ENCODE results near the gene KCNJ14.

DNA sequence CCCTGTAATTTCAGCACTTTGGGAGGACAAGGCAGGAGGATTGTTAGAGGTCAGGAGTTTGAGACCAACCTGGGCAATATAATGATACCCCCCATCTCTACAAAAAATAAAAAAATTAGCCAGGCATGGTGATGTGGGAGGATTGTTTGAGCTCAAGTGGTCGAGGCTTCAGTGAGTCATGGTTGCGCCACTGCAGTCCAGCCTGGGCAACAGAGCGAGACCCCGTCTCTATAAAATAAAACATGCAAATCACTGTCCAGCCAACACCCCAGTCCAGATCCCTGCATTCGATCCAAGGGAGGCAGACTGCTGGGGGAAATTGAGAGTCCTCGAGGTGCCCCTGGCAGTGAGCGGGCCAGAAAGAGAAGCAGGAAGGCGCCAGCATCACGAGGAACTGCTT is 20.8 kb downstream of the KCNJ14 start:
- TF ChIP-seq CTCF (IDR thresholded peaks at IDR 0.05; ENCODE audit: low read length) (no peak), EZH2 (optimal IDR thresholded peaks at IDR 0.05; ENCODE audit: low read depth, low read length) (no peak)
